PC-3 (cell line): ENCODE results near the gene DCHS1.

Source experiments
- CTCF ChIP-seq: fragments of 300-600 bp; sonication (generic); conservative IDR thresholded peaks from 2 replicates; pipeline ENCODE4 v1.5.1; 2017; ENCODE audit warnings: antibody characterized with exemption, low read depth, mild to moderate bottlenecking, low read length
- EZH2 ChIP-seq: fragments of 300-600 bp; sonication (generic); IDR thresholded peaks from one replicate; pipeline ENCODE4 v1.6.1; 2017; ENCODE audit warnings: antibody characterized with exemption, mild to moderate bottlenecking, low read length; ENCODE audit not compliant: unreplicated experiment
- EZH2phosphoT487 ChIP-seq: fragments of 300-600 bp; sonication (generic); IDR thresholded peaks from 2 replicates; pipeline ENCODE4 v1.6.1; 2018; ENCODE audit warnings: mild to moderate bottlenecking, antibody characterized with exemption, low read length, borderline replicate concordance

- no peak for TF ChIP-seq EZH2
- no peak for TF ChIP-seq CTCF
- TF ChIP-seq EZH2phosphoT487: no peak
Observed at GRCh38 chr11:6635082-6635932, 20.3 kb downstream of the DCHS1 start.
